Spleen (tissue), 11 donors: ENCODE data around the gene TNFSF11. TPM values are rescaled to one million over a fixed set of nuclear protein-coding genes. Genes with fewer than 3 reads are reported as not detected.

Experiments used
- DNase-seq: peaks from one replicate; pipeline ENCODE4 v3.0.0-alpha.2; 2020
- H3K27ac ChIP-seq, 8 donors: fragments of 200-600 bp; sonication (generic) in 7 of 8; 1 replicate in 4 of 8; 2 replicates in 4 of 8; pipeline versions ENCODE4 v1.5.0 to v1.8.0; 2016 to 2021; ENCODE audit warnings: inconsistent platforms in 4 of 8, mild to moderate bottlenecking in 4 of 8, moderate library complexity in 1 of 8
- H3K27me3 ChIP-seq, 7 donors: fragments of 200-600 bp; sonication (generic) in 6 of 7; replicated peaks in 1 of 7; 1 replicate in 4 of 7; 2 replicates in 3 of 7; pipeline versions ENCODE4 v1.5.0 to v1.8.0; 2016 to 2021; ENCODE audit warnings: inconsistent platforms in 3 of 7, mild to moderate bottlenecking in 1 of 7
- H3K36me3 ChIP-seq, 6 donors: fragments of 200-600 bp; sonication (generic) in 5 of 6; 1 replicate in 4 of 6; 2 replicates in 2 of 6; pipeline versions ENCODE4 v1.5.0 to v1.8.0; 2016 to 2021; ENCODE audit warnings: inconsistent platforms in 2 of 6
- H3K4me1 ChIP-seq, 6 donors: fragments of 200-600 bp; sonication (generic) in 5 of 6; 1 replicate in 3 of 6; 2 replicates in 3 of 6; pipeline versions ENCODE4 v1.5.0 to v1.8.0; 2016 to 2021; ENCODE audit warnings: inconsistent platforms in 3 of 6
- H3K4me3 ChIP-seq, 8 donors: fragments of 200-600 bp; sonication (generic) in 7 of 8; 1 replicate in 4 of 8; 2 replicates in 4 of 8; pipeline versions ENCODE4 v1.5.0 to v1.8.0; 2016 to 2021; ENCODE audit warnings: inconsistent platforms in 4 of 8, mild to moderate bottlenecking in 4 of 8, moderate library complexity in 2 of 8
- H3K9me3 ChIP-seq, 8 donors: fragments of 200-600 bp; sonication (generic) in 7 of 8; 1 replicate in 4 of 8; 2 replicates in 4 of 8; pipeline versions ENCODE4 v1.5.0 to v1.8.0; 2016 to 2021; ENCODE audit warnings: inconsistent platforms in 4 of 8
- CTCF ChIP-seq, 11 experiments: fragments of 200-600 bp in 7 of 11; fragments of 450-650 bp in 4 of 11; sonication (generic) in 4 of 11; IDR thresholded peaks in 8 of 11; conservative IDR thresholded peaks in 3 of 11; 1 replicate in 7 of 11; 2 replicates in 4 of 11; pipeline versions ENCODE4 v1.4.0 to v1.8.0; 2016 to 2021; ENCODE audit warnings: antibody characterized with exemption in 11 of 11, inconsistent platforms in 4 of 11, mild to moderate bottlenecking in 1 of 11
- POLR2A ChIP-seq, 3 donors: fragments of 450-650 bp; IDR thresholded peaks; one replicate each; pipeline ENCODE4 v1.5.1; 2017; ENCODE audit warnings: antibody characterized with exemption in 3 of 3, mild to moderate bottlenecking in 1 of 3
- POLR2AphosphoS5 ChIP-seq, 3 donors: sonication (generic); formaldehyde crosslinking; IDR thresholded peaks; one replicate each; pipeline ENCODE4 v1.5.1; 2017; ENCODE audit warnings: antibody characterized with exemption in 3 of 3
- WGBS, 5 donors: extraction: QIAGEN DNeasy Blood & Tissue Kit in 3 of 5; methylation state at CpG; one replicate each; pipeline versions ENCODE4 v1.1.5 to v1.1.7; 2013 to 2018; 5-methylcytosine and 5-hydroxymethylcytosine counted together
- intact Hi-C: fragments of 100-400 bp; cut with DNase I; formaldehyde crosslinking; loops from one replicate; pipeline ENCODE4 v1.15.0; 2023; ENCODE audit warnings: low total_unique reads
- polyA plus RNA-seq, 3 donors: library from polyadenylated mRNA; stranded (reverse); fragments of 200-250 nt; gene quantifications; one replicate each; pipeline ENCODE4 v1.2.1, GENCODE V29; 2013
- total RNA-seq, 7 donors: library from RNA; depleted of rRNA in 3 of 7; stranded (reverse); fragments of >200 nt in 3 of 7; fragmentation: NEBNext Ultra II Directional in 4 of 7; extraction: Animal tissue kit (Norgen Biotek cat#: 25700) in 4 of 7; gene quantifications; one replicate each; pipeline versions ENCODE4 v1.1.0 to v1.2.1, GENCODE V29; 2016 to 2021
- donor health status: healthy with polysubstance abuse.
- donor health status: DM: no; HTN: no; CAD: no; lungs with moderate emphysema.
- donor health status: DM: no; HTN: no; CAD: no.
- donor health status: Bipolar disorder and iron deficiency.
- donor health status: healthy.
- donor health status: DM: no; HTN: no; CAD: no.
- donor health status: DM: yes; HTN: yes; CAD: no.

TNFSF11 gene
- total and polyA plus RNA-seq, 10 donors: 0.32 to 1.4 (median 0.61) TPM; not detected in 1

- WGBS, 5 donors: 34 to 67% (median 60%) methylated on average over 1 of the region's 1 CpG
- no peak overlapping the region for H3K4me3 ChIP-seq
- H3K27ac ChIP-seq: no peak overlapping the region
- no peak for TF ChIP-seq POLR2A (IDR thresholded peaks at IDR 0.05)
- TF ChIP-seq CTCF (IDR thresholded peaks at IDR 0.05 in 8 of 11, conservative IDR thresholded peaks at IDR 0.05 in 3 of 11): no peak
- no peak for TF ChIP-seq POLR2AphosphoS5 (IDR thresholded peaks at IDR 0.05)
- intact Hi-C loops: no loop called here
- H3K27me3 ChIP-seq: peaks cover 0 to 14% (median 0%) of the 10 kb centered on the region in 7 donors
- H3K9me3 ChIP-seq: no peaks in the 10 kb centered on the region
- no peaks in the 10 kb centered on the region for H3K36me3 ChIP-seq
- DNase-seq: no peak
- no peaks in the 10 kb centered on the region for H3K4me1 ChIP-seq
Observed at GRCh38 chr13:42656161-42656560, 82.2 kb downstream of the TNFSF11 start.

- WGBS, 5 donors: 80 to 87% (median 84%) methylated on average over 5 of the region's 5 CpGs
- Histone ChIP-seq H3K27me3 (peaks cover 0 to 14% (median 0%) of the 10 kb centered on the region in 7 donors), H3K27ac (no peak overlapping the region), H3K9me3 (no peaks in the 10 kb centered on the region), H3K4me3 (no peak overlapping the region), H3K4me1 (no peaks in the 10 kb centered on the region), H3K36me3 (no peaks in the 10 kb centered on the region)
- DNase-seq: no peak
- intact Hi-C loops: no loop called here
- TF ChIP-seq POLR2AphosphoS5 (IDR thresholded peaks at IDR 0.05): no peak
- TF ChIP-seq POLR2A (IDR thresholded peaks at IDR 0.05): no peak
- TF ChIP-seq CTCF (IDR thresholded peaks at IDR 0.05 in 8 of 11, conservative IDR thresholded peaks at IDR 0.05 in 3 of 11): no peak
Observed at GRCh38 chr13:42656958-42657357, 83.0 kb downstream of the TNFSF11 start.

Other genes with a start within 250 kb of the TNFSF11 start
- gene FAM216B, start 207.4 kb downstream of the TNFSF11 start, total RNA-seq: not detected
- gene FAM216B, start 207.4 kb downstream of the TNFSF11 start, polyA plus RNA-seq: under 1 TPM; 0.04 to 0.16 (median 0.15) TPM